Heart right ventricle (tissue), 16 donors: Measurements from ENCODE around the gene IL36B. TPM values are rescaled to one million over a fixed set of nuclear protein-coding genes. Genes with fewer than 3 reads are reported as not detected.

ENCODE experiments used
- ATAC-seq, 8 donors: fragments of 200-7000 bp; cut with Tn5 transposase; one replicate each; pipeline ENCODE4 v1.9.1; 2020; ENCODE audit warnings: mild to moderate bottlenecking in 8 of 8, moderate library complexity in 8 of 8, moderate number of reproducible peaks in 1 of 8
- DNase-seq, 2 donors: peaks; one replicate each; pipeline ENCODE4 v3.0.0-alpha.2; 2020
- H3K27ac ChIP-seq, 10 donors: fragments of 200-600 bp; sonication (generic) in 2 of 10; one replicate each; pipeline versions ENCODE4 v1.5.0 to v1.8.0; 2020 to 2022; ENCODE audit warnings: mild to moderate bottlenecking in 3 of 10
- H3K27me3 ChIP-seq, 7 donors: fragments of 200-600 bp; one replicate each; pipeline ENCODE4 v1.8.0; 2021 to 2022; ENCODE audit warnings: mild to moderate bottlenecking in 2 of 7
- H3K36me3 ChIP-seq, 9 donors: fragments of 200-600 bp; sonication (generic) in 1 of 9; one replicate each; pipeline versions ENCODE4 v1.5.0 to v1.8.0; 2020 to 2022; ENCODE audit warnings: mild to moderate bottlenecking in 2 of 9
- H3K4me1 ChIP-seq, 9 donors: fragments of 200-600 bp; sonication (generic) in 1 of 9; one replicate each; pipeline versions ENCODE4 v1.5.0 to v1.8.0; 2020 to 2022; ENCODE audit warnings: mild to moderate bottlenecking in 4 of 9
- H3K4me3 ChIP-seq, 10 donors: fragments of 200-600 bp; sonication (generic) in 2 of 10; one replicate each; pipeline versions ENCODE4 v1.5.0 to v1.8.0; 2020 to 2022; ENCODE audit warnings: mild to moderate bottlenecking in 7 of 10, moderate library complexity in 2 of 10
- H3K9me3 ChIP-seq, 11 donors: fragments of 200-600 bp in 10 of 11; sonication (generic) in 2 of 11; one replicate each; pipeline versions ENCODE4 v1.5.0 to v1.8.0; 2013 to 2022; ENCODE audit warnings: mild to moderate bottlenecking in 2 of 11, control low read depth in 1 of 11, moderate library complexity in 1 of 11
- CTCF ChIP-seq, 9 donors: fragments of 200-600 bp; sonication (generic) in 2 of 9; IDR thresholded peaks; one replicate each; pipeline versions ENCODE4 v1.5.0 to v1.8.0; 2021 to 2022; ENCODE audit warnings: antibody characterized with exemption in 9 of 9, mild to moderate bottlenecking in 5 of 9, moderate library complexity in 1 of 9
- WGBS, 2 donors: extraction: QIAGEN DNeasy Blood & Tissue Kit; methylation state at CpG; one replicate each; pipeline ENCODE4 v1.1.7; 2013; ENCODE audit warnings: inconsistent platforms in 1 of 2; 5-methylcytosine and 5-hydroxymethylcytosine counted together
- intact Hi-C, 10 donors: fragments of 100-400 bp; cut with DNase I; formaldehyde crosslinking; loops; one replicate each; pipeline versions ENCODE4 v1.11.1 to v1.14.2; 2022
- polyA plus RNA-seq, 2 donors: library from polyadenylated mRNA; stranded (reverse); fragments of 200-250 nt; gene quantifications; one replicate each; pipeline ENCODE4 v1.2.3, GENCODE V29; 2013
- total RNA-seq, 10 donors: library from RNA; stranded (reverse); fragmentation: NEBNext Ultra II Directional in 3 of 10; extraction: Animal tissue kit (Norgen Biotek cat#: 25700) in 3 of 10; gene quantifications; one replicate each; pipeline versions ENCODE4 v1.2.1 to v1.2.4, GENCODE V29; 2021 to 2023
- donor health status: Arrhythmogenic right ventricular cardiomyopathy.
- donor health status: ischemic (EF 13 %, LVEDD 7.1; RV severe dilation, severe dysfunction).
- donor health status: healthy with polysubstance abuse.
- donor health status: DM: no; HTN: yes; CAD: no.
- donor health status: DM: no; HTN: no; CAD: no.
- donor health status: ischemic (EF 25% LVEDD 6.9; RV normal size, moderate dysfunction).
- donor health status: ischemic (EF 25% LVEDD 5.7; RV mildly dilated, moderate dysfunction).
- donor health status: healthy.
- donor health status: DM: yes; HTN: yes; CAD: no.
- donor health status: Ischemic cardiomyopathy.
- donor health status: ischemic (EF 35%, LVEDD 5.7; RV mildly dilated, moderate dysfunction).
- donor health status: nonischemic (EF 11% LVEDD 7.7; RV severe dilation, severe dysfunction).
- donor health status: DM: yes; HTN: yes; CAD: no.
- donor health status: PGD.
- donor health status: ischemic (EF 29% LVEDD 5.4; RV normal size, mild dysfunction).
- donor health status: nonischemic (EF 23%, LVEDD 6.1; RV moderate dilation, normal function).

IL36B gene
- total and polyA plus RNA-seq, 12 donors, result not detected

GRCh38 chr2:113021312-113021711 lies 31.4 kb downstream of the IL36B start:
- Histone ChIP-seq H3K4me1 (no peaks in the 10 kb centered on the region), H3K4me3 (no peak overlapping the region), H3K27ac (no peak overlapping the region), H3K9me3 (no peaks in the 10 kb centered on the region), H3K36me3 (no peaks in the 10 kb centered on the region), H3K27me3 (peaks cover 0 to 37% (median 28%) of the 10 kb centered on the region in 7 donors)
- DNase-seq, result no peak
- intact Hi-C loops, result no loop called here
- ATAC-seq, result no peak
- 60 to 62% methylated on average over 4 of the region's 4 CpGs for WGBS, 2 donors
- TF ChIP-seq CTCF (IDR thresholded peaks at IDR 0.05), result no peak

DNA sequence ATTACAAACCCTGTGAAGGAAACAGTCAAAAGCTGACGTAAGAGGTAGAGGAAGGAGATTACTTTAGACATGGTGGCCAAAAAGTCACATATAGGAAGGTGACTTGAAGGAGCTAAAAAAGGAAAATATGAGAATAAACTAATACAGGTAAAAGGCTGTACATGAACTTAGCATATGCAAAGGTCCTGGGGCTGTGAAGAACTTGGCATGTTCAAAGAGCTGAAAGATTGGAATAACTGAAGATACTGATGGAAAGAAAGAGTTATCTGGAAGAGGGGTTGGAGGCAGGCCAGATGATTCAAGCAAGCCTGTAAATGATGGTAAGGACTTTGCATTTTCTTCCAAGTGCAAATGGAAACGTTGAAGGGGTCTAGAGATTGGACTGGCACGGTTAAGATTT lies 34.2 kb downstream of the IL36B start:
- H3K4me3 ChIP-seq, result no peak overlapping the region
- no peak overlapping the region for H3K27ac ChIP-seq
- TF ChIP-seq CTCF (IDR thresholded peaks at IDR 0.05), result no peak
- H3K27me3 ChIP-seq, result peaks cover 0 to 27% (median 8%) of the 10 kb centered on the region in 7 donors
- WGBS, 2 donors, result 72 to 82% methylated on average over 3 of the region's 3 CpGs
- ATAC-seq (no peak), DNase-seq (no peak)
- no peaks in the 10 kb centered on the region for H3K4me1 ChIP-seq
- H3K36me3 ChIP-seq, result no peaks in the 10 kb centered on the region
- intact Hi-C loops, result no loop called here
- no peaks in the 10 kb centered on the region for H3K9me3 ChIP-seq

DNA sequence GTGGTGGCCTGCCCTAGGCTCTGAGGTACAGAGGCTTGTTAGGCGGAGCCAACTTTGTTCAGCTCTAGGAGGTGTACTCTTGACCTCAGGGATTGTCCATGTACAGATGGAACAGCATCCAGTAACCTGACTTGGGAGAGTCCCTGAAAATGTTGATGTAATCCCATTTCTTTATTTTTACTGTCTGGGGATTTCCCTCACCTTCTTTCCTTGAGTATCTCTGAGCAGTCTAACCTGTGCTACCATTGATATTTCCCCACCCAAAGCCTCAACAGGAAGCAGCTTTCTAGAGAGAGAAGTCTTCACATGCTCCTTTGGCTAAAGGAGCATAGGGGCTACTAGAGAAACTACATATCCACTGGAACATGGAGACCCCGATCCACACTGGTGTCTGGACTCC lies 37.0 kb downstream of the IL36B start:
- Histone ChIP-seq H3K4me3 (no peak overlapping the region), H3K27me3 (peaks cover 0 to 24% (median 5%) of the 10 kb centered on the region in 7 donors), H3K36me3 (no peaks in the 10 kb centered on the region), H3K9me3 (no peaks in the 10 kb centered on the region), H3K4me1 (no peaks in the 10 kb centered on the region), H3K27ac (no peak overlapping the region)
- TF ChIP-seq CTCF (IDR thresholded peaks at IDR 0.05), result no peak
- WGBS, 2 donors, result 83 to 92% methylated on average over 2 of the region's 2 CpGs
- intact Hi-C loops, result no loop called here
- no peak for DNase-seq
- ATAC-seq, result no peak

- Histone ChIP-seq H3K4me1 (no peaks in the 10 kb centered on the region), H3K9me3 (no peaks in the 10 kb centered on the region), H3K36me3 (no peaks in the 10 kb centered on the region), H3K27me3 (peaks cover 0 to 24% (median 5%) of the 10 kb centered on the region in 7 donors), H3K27ac (no peak overlapping the region), H3K4me3 (no peak overlapping the region)
- DNase-seq (no peak), ATAC-seq (no peak)
- WGBS, 2 donors, result 65 to 68% methylated on average over 1 of the region's 1 CpG
- intact Hi-C loops, result no loop called here
- no peak for TF ChIP-seq CTCF (IDR thresholded peaks at IDR 0.05)
Observed at GRCh38 chr2:113015042-113015441, 37.6 kb downstream of the IL36B start.
